ENCODE data around the gene DLAT. TPM values are rescaled to one million over a fixed set of nuclear protein-coding genes. Genes with fewer than 3 reads are reported as not detected.

The DLAT gene
- total and polyA plus RNA-seq, 2 experiments from 2014 or later: 31.8 to 66.5 TPM

GRCh38 chr11:112106070-112106469 is 80.9 kb downstream of the DLAT start:
- DNase-seq (ENCODE audit: low spot score): no peak
- Histone ChIP-seq H3K4me1 (ENCODE audit: insufficient read depth) (no peaks in the 10 kb centered on the region), H3K36me3 (ENCODE audit: insufficient read depth) (no peaks in the 10 kb centered on the region), H4K20me1 (replicated peaks; ENCODE audit: insufficient read depth) (no peaks in the 10 kb centered on the region), H3F3A (replicated peaks; ENCODE audit: low read depth) (no peaks in the 10 kb centered on the region), H3K27ac (ENCODE audit: low read depth) (no peak overlapping the region), H3K4me2 (no peak overlapping the region), H3K79me2 (replicated peaks; ENCODE audit: insufficient read depth) (no peaks in the 10 kb centered on the region), H2AFZ (no peak overlapping the region), H3K27me3 (ENCODE audit: insufficient read depth) (no peaks in the 10 kb centered on the region), H3K9me2 (ENCODE audit: insufficient read depth) (no peaks in the 10 kb centered on the region), H3K4me3 (no peak overlapping the region)
- Mint-ChIP-seq H3K27ac (no peak overlapping the region), H3K27me3 (ENCODE audit: insufficient read depth, low read depth, poor library complexity) (no peaks in the 10 kb centered on the region), H3K36me3 (ENCODE audit: low read depth) (no peaks in the 10 kb centered on the region), H3K4me3 (no peak overlapping the region), H3K4me1 (no peaks in the 10 kb centered on the region), H3K9me3 (no peaks in the 10 kb centered on the region)
- TF ChIP-seq ZNF331 (CRISPR knock-in tag; IDR thresholded peaks at IDR 0.05; ENCODE audit: low read depth): no peak
- no peak for TF ChIP-seq EZH2 (IDR thresholded peaks at IDR 0.05; ENCODE audit: low read depth, unreplicated experiment)
- no peak for TF ChIP-seq CREB1 (CRISPR knock-in tag; IDR thresholded peaks at IDR 0.05; ENCODE audit: low read depth)
- TF ChIP-seq STAT1 (IDR thresholded peaks at IDR 0.05; ENCODE audit: unreplicated experiment): no peak
- TF ChIP-seq POLR2AphosphoS5 (IDR thresholded peaks at IDR 0.05; ENCODE audit: low read depth): no peak
- no peak for TF ChIP-seq JUNB (IDR thresholded peaks at IDR 0.05; ENCODE audit: unreplicated experiment)
- no peak for TF ChIP-seq CTCF (conservative IDR thresholded peaks at IDR 0.05; ENCODE audit: low read depth in 2 of 2)
- TF ChIP-seq REST (IDR thresholded peaks at IDR 0.05; ENCODE audit: unreplicated experiment): no peak
- TF ChIP-seq ZNF114 (CRISPR knock-in tag; IDR thresholded peaks at IDR 0.05): no peak
- TF ChIP-seq ZNF462 (CRISPR knock-in tag; IDR thresholded peaks at IDR 0.05): no peak
- no peak for TF ChIP-seq NANOG (IDR thresholded peaks at IDR 0.05; ENCODE audit: borderline replicate concordance)
- no peak for TF ChIP-seq EZH2phosphoT487 (IDR thresholded peaks at IDR 0.05; ENCODE audit: unreplicated experiment)
- TF ChIP-seq ETS1 (IDR thresholded peaks at IDR 0.05): no peak
- ATAC-seq: no peak
